HepG2 (cell line): Measurements from ENCODE around the gene MYH10. TPM values are rescaled to one million over a fixed set of nuclear protein-coding genes. Genes with fewer than 3 reads are reported as not detected.

ENCODE experiments used
- BCL6 ChIP-seq: IDR thresholded peaks from 2 replicates; pipeline ENCODE4 v1.6.1; 2016; ENCODE audit warnings: missing genetic modification reagents, missing compliant biosample characterization
- CREB1 ChIP-seq, 2 experiments: fragments of 450-650 bp in 1 of 2; IDR thresholded peaks; 2 replicates each; pipeline ENCODE4 v1.6.1; 2016 to 2017; ENCODE audit warnings: control low read depth in 1 of 2, mild to moderate bottlenecking in 1 of 2, missing compliant biosample characterization in 1 of 2, missing genetic modification characterization in 1 of 2
- DNMT1 ChIP-seq: sonication (generic); formaldehyde crosslinking; IDR thresholded peaks from 2 replicates; pipeline ENCODE4 v1.5.1; 2020; ENCODE audit warnings: mild to moderate bottlenecking, missing genetic modification reagents
- ETV5 ChIP-seq: IDR thresholded peaks from 2 replicates; pipeline ENCODE4 v1.6.1; 2018; ENCODE audit warnings: missing biosample characterization, missing genetic modification reagents, inconsistent platforms, borderline replicate concordance
- HOXA3 ChIP-seq: sonication (generic); formaldehyde crosslinking; IDR thresholded peaks from 2 replicates; pipeline ENCODE4 v1.5.0; 2020; ENCODE audit warnings: missing genetic modification reagents
- NR2C2 ChIP-seq: sonication (generic); formaldehyde crosslinking; IDR thresholded peaks from 2 replicates; pipeline ENCODE4 v1.4.0; 2020; ENCODE audit warnings: missing genetic modification reagents, mild to moderate bottlenecking, moderate library complexity, borderline replicate concordance
- NR2F6 ChIP-seq, 2 experiments: IDR thresholded peaks; 2 replicates each; pipeline ENCODE4 v1.6.1; 2016; ENCODE audit warnings: antibody characterized with exemption in 1 of 2, mild to moderate bottlenecking in 1 of 2
- RCOR2 ChIP-seq: IDR thresholded peaks from 2 replicates; pipeline ENCODE4 v1.6.1; 2016; ENCODE audit warnings: missing biosample characterization, missing genetic modification reagents
- SMARCC2 ChIP-seq: fragments of 450-650 bp; IDR thresholded peaks from 2 replicates; pipeline ENCODE4 v1.6.1; 2017; ENCODE audit warnings: antibody characterized with exemption, mild to moderate bottlenecking
- SOX13 ChIP-seq, 3 experiments: fragments of 450-650 bp in 1 of 3; sonication (generic) in 1 of 3; formaldehyde crosslinking in 1 of 3; IDR thresholded peaks in 2 of 3; conservative IDR thresholded peaks in 1 of 3; 2 replicates each; pipeline versions ENCODE4 v1.5.0 to v1.6.1; 2016 to 2020; ENCODE audit warnings: antibody characterized with exemption in 1 of 3, mild to moderate bottlenecking in 1 of 3, missing compliant biosample characterization in 1 of 3, missing genetic modification reagents in 1 of 3, moderate library complexity in 1 of 3
- TFDP2 ChIP-seq: sonication (generic); formaldehyde crosslinking; IDR thresholded peaks from 2 replicates; pipeline ENCODE4 v1.4.0; 2020; ENCODE audit warnings: missing genetic modification reagents
- UBTF ChIP-seq: sonication (generic); formaldehyde crosslinking; IDR thresholded peaks from 2 replicates; pipeline ENCODE4 v1.4.0; 2020; ENCODE audit warnings: mild to moderate bottlenecking, missing genetic modification reagents
- ZFP62 ChIP-seq: sonication (generic); formaldehyde crosslinking; IDR thresholded peaks from 2 replicates; pipeline ENCODE4 v1.4.0; 2020; ENCODE audit warnings: missing genetic modification reagents
- ZNF160 ChIP-seq: sonication (generic); formaldehyde crosslinking; IDR thresholded peaks from 2 replicates; pipeline ENCODE4 v1.8.0; 2022; ENCODE audit warnings: mild to moderate bottlenecking, inconsistent platforms, missing genetic modification reagents
- ZNF253 ChIP-seq: sonication (generic); formaldehyde crosslinking; IDR thresholded peaks from 2 replicates; pipeline ENCODE4 v1.8.0; 2022; ENCODE audit warnings: mild to moderate bottlenecking, missing genetic modification reagents, borderline replicate concordance
- ZNF274 ChIP-seq: sonication (generic); formaldehyde crosslinking; IDR thresholded peaks from 2 replicates; pipeline ENCODE4 v1.5.1; 2020; ENCODE audit warnings: mild to moderate bottlenecking, missing genetic modification reagents
- ZNF292 ChIP-seq: sonication (generic); formaldehyde crosslinking; IDR thresholded peaks from 2 replicates; pipeline ENCODE4 v1.8.1; 2022; ENCODE audit warnings: mild to moderate bottlenecking, low read depth, missing genetic modification reagents, borderline replicate concordance
- ZNF331 ChIP-seq: sonication (generic); formaldehyde crosslinking; IDR thresholded peaks from 2 replicates; pipeline ENCODE4 v1.4.0; 2020; ENCODE audit warnings: missing genetic modification reagents
- ZNF350 ChIP-seq: sonication (generic); formaldehyde crosslinking; IDR thresholded peaks from 2 replicates; pipeline ENCODE4 v1.4.0; 2020; ENCODE audit warnings: mild to moderate bottlenecking, low read depth, missing genetic modification reagents, borderline replicate concordance
- ZNF430 ChIP-seq: sonication (generic); formaldehyde crosslinking; IDR thresholded peaks from 2 replicates; pipeline ENCODE4 v1.9.0; 2021; ENCODE audit warnings: mild to moderate bottlenecking, missing genetic modification reagents
- ZNF607 ChIP-seq: sonication (generic); formaldehyde crosslinking; IDR thresholded peaks from 2 replicates; pipeline ENCODE4 v1.5.1; 2020; ENCODE audit warnings: missing genetic modification reagents, mild to moderate bottlenecking, borderline replicate concordance
- ZNF768 ChIP-seq: sonication (generic); formaldehyde crosslinking; IDR thresholded peaks from 2 replicates; pipeline ENCODE4 v1.4.0; 2020; ENCODE audit warnings: missing genetic modification reagents
- ZNF776 ChIP-seq: sonication (generic); formaldehyde crosslinking; IDR thresholded peaks from 2 replicates; pipeline ENCODE4 v1.4.0; 2020; ENCODE audit warnings: mild to moderate bottlenecking, missing genetic modification reagents
- ZSCAN21 ChIP-seq: sonication (generic); formaldehyde crosslinking; IDR thresholded peaks from 2 replicates; pipeline ENCODE4 v1.8.0; 2022; ENCODE audit warnings: mild to moderate bottlenecking, missing genetic modification reagents, moderate library complexity, borderline replicate concordance
- ZSCAN9 ChIP-seq: IDR thresholded peaks from 2 replicates; pipeline ENCODE4 v1.6.1; 2016; ENCODE audit warnings: borderline replicate concordance
- polyA plus RNA-seq, 8 experiments: library from polyadenylated mRNA; depleted of rRNA in 3 of 8; stranded (reverse) in 7 of 8; unstranded in 1 of 8; fragments of >200 nt; fragmentation: Illumina TruSeq in 4 of 8; extraction: Trizol in 4 of 8; gene quantifications; 2 replicates each; pipeline versions ENCODE4 v1.2.1 to v1.2.3, GENCODE V29; 2011 to 2016; ENCODE audit warnings: low read depth in 4 of 8, missing spikeins in 1 of 8, mixed read lengths in 1 of 8; ENCODE audit not compliant: insufficient read depth in 1 of 8
- total RNA-seq, 5 experiments: library from RNA; depleted of rRNA; stranded (reverse); fragments of >200 nt; fragmentation: Illumina TruSeq; extraction: Trizol; gene quantifications; 2 replicates each; pipeline ENCODE4 v1.2.3, GENCODE V29; 2016; ENCODE audit warnings: low read depth in 1 of 5
- TF ChIP-seq, protein P1 (sequence below): sonication (generic); formaldehyde crosslinking; IDR thresholded peaks from 2 replicates; pipeline ENCODE4 v1.4.0; 2020; ENCODE audit warnings: missing genetic modification reagents

MYH10 gene
- total and polyA plus RNA-seq, 2 of the 13 experiments (the other 11 are each of a cell fraction or from before 2014, with no cell fraction given), result 43.4 to 68.6 TPM

DNA sequence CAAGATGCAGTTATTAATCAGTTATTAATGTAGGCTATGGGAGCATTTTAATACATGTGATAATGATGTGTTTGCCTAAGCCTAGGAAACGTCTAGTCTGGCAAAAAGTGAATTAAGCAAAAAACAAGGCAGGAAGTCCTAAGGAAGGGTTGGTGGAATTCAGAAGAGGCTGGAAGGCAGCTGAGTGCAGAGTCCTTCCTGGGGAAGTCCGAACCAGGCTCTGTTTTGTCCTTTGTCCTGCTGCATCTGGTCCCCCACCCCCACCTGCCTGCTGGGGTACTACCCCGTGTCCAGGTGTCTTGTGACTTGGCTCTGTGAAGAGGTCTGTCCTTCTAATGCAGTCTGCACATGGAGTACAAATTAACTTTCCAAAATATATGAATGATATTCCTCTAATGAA is 1.5 kb upstream of the MYH10 start (continued):
- TF ChIP-seq, protein P1, sequence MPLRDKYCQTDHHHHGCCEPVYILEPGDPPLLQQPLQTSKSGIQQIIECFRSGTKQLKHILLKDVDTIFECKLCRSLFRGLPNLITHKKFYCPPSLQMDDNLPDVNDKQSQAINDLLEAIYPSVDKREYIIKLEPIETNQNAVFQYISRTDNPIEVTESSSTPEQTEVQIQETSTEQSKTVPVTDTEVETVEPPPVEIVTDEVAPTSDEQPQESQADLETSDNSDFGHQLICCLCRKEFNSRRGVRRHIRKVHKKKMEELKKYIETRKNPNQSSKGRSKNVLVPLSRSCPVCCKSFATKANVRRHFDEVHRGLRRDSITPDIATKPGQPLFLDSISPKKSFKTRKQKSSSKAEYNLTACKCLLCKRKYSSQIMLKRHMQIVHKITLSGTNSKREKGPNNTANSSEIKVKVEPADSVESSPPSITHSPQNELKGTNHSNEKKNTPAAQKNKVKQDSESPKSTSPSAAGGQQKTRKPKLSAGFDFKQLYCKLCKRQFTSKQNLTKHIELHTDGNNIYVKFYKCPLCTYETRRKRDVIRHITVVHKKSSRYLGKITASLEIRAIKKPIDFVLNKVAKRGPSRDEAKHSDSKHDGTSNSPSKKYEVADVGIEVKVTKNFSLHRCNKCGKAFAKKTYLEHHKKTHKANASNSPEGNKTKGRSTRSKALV (CRISPR knock-in tag), result no peak
- TF ChIP-seq ZFP62 (CRISPR knock-in tag), result no peak
- peak; percentile 58; the same call in 1 of the 2 replicates for TF ChIP-seq ETV5 (CRISPR knock-in tag)
- no peak for TF ChIP-seq ZNF253 (CRISPR knock-in tag)
- TF ChIP-seq NR2C2 (CRISPR knock-in tag), result no peak
- TF ChIP-seq ZNF160 (CRISPR knock-in tag), result no peak
- TF ChIP-seq BCL6 (CRISPR knock-in tag), result peak; percentile 66
- TF ChIP-seq SOX13 (IDR thresholded peaks at IDR 0.05), result 0 out of 2 replicates have a peak, but pooled peaks have one; percentile 14
- peak in 1 of 2 experiments; percentile 87; a peak in 2 of 4 replicates for TF ChIP-seq SOX13 (CRISPR knock-in tag; conservative IDR thresholded peaks at IDR 0.05 in 1 of 2, IDR thresholded peaks at IDR 0.05 in 1 of 2)
- TF ChIP-seq ZNF274 (CRISPR knock-in tag), result no peak
- TF ChIP-seq ZNF768 (CRISPR knock-in tag), result no peak
- TF ChIP-seq ZNF776 (CRISPR knock-in tag), result no peak
- no peak for TF ChIP-seq CREB1 (IDR thresholded peaks at IDR 0.05)
- no peak for TF ChIP-seq CREB1 (CRISPR knock-in tag; IDR thresholded peaks at IDR 0.05)
- TF ChIP-seq DNMT1, result no peak
- no peak for TF ChIP-seq NR2F6 (IDR thresholded peaks at IDR 0.05)
- TF ChIP-seq NR2F6 (CRISPR knock-in tag; IDR thresholded peaks at IDR 0.05), result 0 out of 2 replicates have a peak, but pooled peaks have one; percentile 10
- peak; percentile 54; the same call in 1 of the 2 replicates for TF ChIP-seq RCOR2
- 0 out of 2 replicates have a peak, but pooled peaks have one; percentile 21 for TF ChIP-seq HOXA3 (CRISPR knock-in tag)
- no peak for TF ChIP-seq ZNF350 (CRISPR knock-in tag)
- TF ChIP-seq ZSCAN9 (CRISPR knock-in tag), result 0 out of 2 replicates have a peak, but pooled peaks have one; percentile 44
- no peak for TF ChIP-seq SMARCC2
- TF ChIP-seq ZNF292 (CRISPR knock-in tag), result peak; percentile 34; the same call in 1 of the 2 replicates
- no peak for TF ChIP-seq ZNF607 (CRISPR knock-in tag)
- no peak for TF ChIP-seq UBTF
- no peak for TF ChIP-seq ZSCAN21 (CRISPR knock-in tag)
- TF ChIP-seq ZNF331 (CRISPR knock-in tag), result 0 out of 2 replicates have a peak, but pooled peaks have one; percentile 42
- TF ChIP-seq ZNF430 (CRISPR knock-in tag), result no peak
- no peak for TF ChIP-seq TFDP2 (CRISPR knock-in tag)
